Spleen (tissue), 11 donors: Measurements from ENCODE around the gene R3HCC1L. TPM values are rescaled to one million over a fixed set of nuclear protein-coding genes. Genes with fewer than 3 reads are reported as not detected.

Experiments
- DNase-seq: peaks from one replicate; pipeline ENCODE4 v3.0.0-alpha.2; 2020
- H3K27ac ChIP-seq, 8 donors: fragments of 200-600 bp; sonication (generic) in 7 of 8; 1 replicate in 4 of 8; 2 replicates in 4 of 8; pipeline versions ENCODE4 v1.5.0 to v1.8.0; 2016 to 2021; ENCODE audit warnings: inconsistent platforms in 4 of 8, mild to moderate bottlenecking in 4 of 8, moderate library complexity in 1 of 8
- H3K27me3 ChIP-seq, 7 donors: fragments of 200-600 bp; sonication (generic) in 6 of 7; replicated peaks in 1 of 7; 1 replicate in 4 of 7; 2 replicates in 3 of 7; pipeline versions ENCODE4 v1.5.0 to v1.8.0; 2016 to 2021; ENCODE audit warnings: inconsistent platforms in 3 of 7, mild to moderate bottlenecking in 1 of 7
- H3K36me3 ChIP-seq, 6 donors: fragments of 200-600 bp; sonication (generic) in 5 of 6; 1 replicate in 4 of 6; 2 replicates in 2 of 6; pipeline versions ENCODE4 v1.5.0 to v1.8.0; 2016 to 2021; ENCODE audit warnings: inconsistent platforms in 2 of 6
- H3K4me1 ChIP-seq, 6 donors: fragments of 200-600 bp; sonication (generic) in 5 of 6; 1 replicate in 3 of 6; 2 replicates in 3 of 6; pipeline versions ENCODE4 v1.5.0 to v1.8.0; 2016 to 2021; ENCODE audit warnings: inconsistent platforms in 3 of 6
- H3K4me3 ChIP-seq, 8 donors: fragments of 200-600 bp; sonication (generic) in 7 of 8; 1 replicate in 4 of 8; 2 replicates in 4 of 8; pipeline versions ENCODE4 v1.5.0 to v1.8.0; 2016 to 2021; ENCODE audit warnings: inconsistent platforms in 4 of 8, mild to moderate bottlenecking in 4 of 8, moderate library complexity in 2 of 8
- H3K9me3 ChIP-seq, 8 donors: fragments of 200-600 bp; sonication (generic) in 7 of 8; 1 replicate in 4 of 8; 2 replicates in 4 of 8; pipeline versions ENCODE4 v1.5.0 to v1.8.0; 2016 to 2021; ENCODE audit warnings: inconsistent platforms in 4 of 8
- CTCF ChIP-seq, 11 experiments: fragments of 200-600 bp in 7 of 11; fragments of 450-650 bp in 4 of 11; sonication (generic) in 4 of 11; IDR thresholded peaks in 8 of 11; conservative IDR thresholded peaks in 3 of 11; 1 replicate in 7 of 11; 2 replicates in 4 of 11; pipeline versions ENCODE4 v1.4.0 to v1.8.0; 2016 to 2021; ENCODE audit warnings: antibody characterized with exemption in 11 of 11, inconsistent platforms in 4 of 11, mild to moderate bottlenecking in 1 of 11
- POLR2A ChIP-seq, 3 donors: fragments of 450-650 bp; IDR thresholded peaks; one replicate each; pipeline ENCODE4 v1.5.1; 2017; ENCODE audit warnings: antibody characterized with exemption in 3 of 3, mild to moderate bottlenecking in 1 of 3
- POLR2AphosphoS5 ChIP-seq, 3 donors: sonication (generic); formaldehyde crosslinking; IDR thresholded peaks; one replicate each; pipeline ENCODE4 v1.5.1; 2017; ENCODE audit warnings: antibody characterized with exemption in 3 of 3
- WGBS, 5 donors: extraction: QIAGEN DNeasy Blood & Tissue Kit in 3 of 5; methylation state at CpG; one replicate each; pipeline versions ENCODE4 v1.1.5 to v1.1.7; 2013 to 2018; 5-methylcytosine and 5-hydroxymethylcytosine counted together
- intact Hi-C: fragments of 100-400 bp; cut with DNase I; formaldehyde crosslinking; loops from one replicate; pipeline ENCODE4 v1.15.0; 2023; ENCODE audit warnings: low total_unique reads
- polyA plus RNA-seq, 3 donors: library from polyadenylated mRNA; stranded (reverse); fragments of 200-250 nt; gene quantifications; one replicate each; pipeline ENCODE4 v1.2.1, GENCODE V29; 2013
- total RNA-seq, 7 donors: library from RNA; depleted of rRNA in 3 of 7; stranded (reverse); fragments of >200 nt in 3 of 7; fragmentation: NEBNext Ultra II Directional in 4 of 7; extraction: Animal tissue kit (Norgen Biotek cat#: 25700) in 4 of 7; gene quantifications; one replicate each; pipeline versions ENCODE4 v1.1.0 to v1.2.1, GENCODE V29; 2016 to 2021
- donor health status: healthy with polysubstance abuse.
- donor health status: DM: no; HTN: no; CAD: no; lungs with moderate emphysema.
- donor health status: DM: no; HTN: no; CAD: no.
- donor health status: Bipolar disorder and iron deficiency.
- donor health status: healthy.
- donor health status: DM: no; HTN: no; CAD: no.
- donor health status: DM: yes; HTN: yes; CAD: no.

The R3HCC1L gene
- total and polyA plus RNA-seq, 10 donors, result 9.0 to 21.2 (median 18.5) TPM

DNA sequence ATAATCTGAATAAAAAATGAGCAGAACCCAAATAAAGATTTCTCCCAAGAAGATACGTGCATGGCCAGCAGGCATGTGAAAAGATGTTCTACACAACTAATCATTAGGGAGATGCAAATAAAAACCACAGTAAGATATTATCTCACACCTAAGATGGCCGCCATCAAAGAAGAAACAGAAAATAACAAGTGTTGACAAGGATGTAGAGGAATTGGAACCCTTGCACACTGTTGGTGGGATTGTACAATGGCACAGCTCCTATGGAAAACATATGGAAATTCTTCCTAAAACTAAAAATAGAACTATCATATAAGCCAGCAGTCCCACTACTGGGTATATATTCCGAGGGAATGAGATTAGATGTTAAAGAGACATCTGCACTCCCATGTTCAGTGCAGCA lies 60.2 kb downstream of the R3HCC1L start:
- Histone ChIP-seq H3K4me3 (no peak overlapping the region), H3K4me1 (peaks cover 4 to 38% (median 13%) of the 10 kb centered on the region in 6 donors), H3K36me3 (peaks cover 0 to 37% (median 0%) of the 10 kb centered on the region in 6 donors), H3K9me3 (peaks cover 0 to 19% (median 4%) of the 10 kb centered on the region in 8 donors), H3K27ac (no peak overlapping the region), H3K27me3 (no peaks in the 10 kb centered on the region)
- 93 to 94% (median 93%) methylated on average over 3 of the region's 3 CpGs for WGBS, 5 donors
- intact Hi-C loops, result no loop called here
- DNase-seq, result no peak
- TF ChIP-seq CTCF (IDR thresholded peaks at IDR 0.05 in 8 of 11, conservative IDR thresholded peaks at IDR 0.05 in 3 of 11), result no peak
- TF ChIP-seq POLR2AphosphoS5 (IDR thresholded peaks at IDR 0.05), result no peak
- TF ChIP-seq POLR2A (IDR thresholded peaks at IDR 0.05), result no peak

DNA sequence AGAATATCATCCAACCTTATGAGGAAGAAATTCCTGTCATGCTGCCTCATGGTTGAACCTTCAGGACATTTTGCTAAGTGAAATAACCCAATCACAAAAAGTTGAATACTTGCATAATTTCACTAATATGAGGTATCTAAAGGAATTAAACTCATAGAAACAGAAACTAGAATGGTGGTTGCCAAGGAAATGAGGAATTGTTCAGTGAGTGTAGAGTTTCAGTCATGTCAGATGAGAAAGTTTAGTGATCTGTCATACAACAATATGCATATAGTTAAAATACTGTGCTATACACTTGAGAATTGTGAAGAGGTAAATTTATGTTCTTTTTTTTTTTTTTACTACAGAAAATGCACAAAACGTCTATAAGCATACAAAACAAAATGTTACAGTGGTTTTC lies 60.7 kb downstream of the R3HCC1L start:
- H3K36me3 ChIP-seq, result peaks cover 0 to 35% (median 0%) of the 10 kb centered on the region in 6 donors
- intact Hi-C loops, result no loop called here
- peaks cover 4 to 38% (median 13%) of the 10 kb centered on the region in 6 donors for H3K4me1 ChIP-seq
- no peak overlapping the region for H3K27ac ChIP-seq
- peaks cover 0 to 19% (median 4%) of the 10 kb centered on the region in 8 donors for H3K9me3 ChIP-seq
- H3K27me3 ChIP-seq, result no peaks in the 10 kb centered on the region
- H3K4me3 ChIP-seq, result no peak overlapping the region
- DNase-seq, result no peak
- TF ChIP-seq CTCF (IDR thresholded peaks at IDR 0.05 in 8 of 11, conservative IDR thresholded peaks at IDR 0.05 in 3 of 11), result no peak
- TF ChIP-seq POLR2A (IDR thresholded peaks at IDR 0.05), result no peak
- TF ChIP-seq POLR2AphosphoS5 (IDR thresholded peaks at IDR 0.05), result no peak
- 73 to 97% (median 78%) methylated on average over 1 of the region's 1 CpG for WGBS, 5 donors

GRCh38 chr10:98196985-98197384 lies 62.5 kb downstream of the R3HCC1L start:
- H3K4me1 ChIP-seq, result peaks cover 4 to 38% (median 13%) of the 10 kb centered on the region in 6 donors
- intact Hi-C loops, result no loop called here
- peak; percentile 62 for DNase-seq
- H3K27me3 ChIP-seq, result no peaks in the 10 kb centered on the region
- H3K27ac ChIP-seq, result peak overlapping the region in 2 of 8 donors; percentile 13 to 51
- no peak overlapping the region for H3K4me3 ChIP-seq
- peaks cover 0 to 17% (median 4%) of the 10 kb centered on the region in 8 donors for H3K9me3 ChIP-seq
- TF ChIP-seq POLR2AphosphoS5 (IDR thresholded peaks at IDR 0.05) (peak in 1 of 3 donors; percentile 39), CTCF (IDR thresholded peaks at IDR 0.05 in 8 of 11, conservative IDR thresholded peaks at IDR 0.05 in 3 of 11) (no peak)
- 62 to 77% (median 75%) methylated on average over 6 of the region's 6 CpGs for whole genome bisulfite sequencing, 5 donors
- peaks cover 0 to 20% (median 0%) of the 10 kb centered on the region in 6 donors for H3K36me3 ChIP-seq

- no peaks in the 10 kb centered on the region for H3K27me3 ChIP-seq
- H3K9me3 ChIP-seq, result no peaks in the 10 kb centered on the region
- peaks cover 0 to 16% (median 10%) of the 10 kb centered on the region in 6 donors for H3K4me1 ChIP-seq
- H3K36me3 ChIP-seq, result peaks cover 0 to 11% (median 0%) of the 10 kb centered on the region in 6 donors
- intact Hi-C loops, result no loop called here
- no peak overlapping the region for H3K27ac ChIP-seq
- no peak overlapping the region for H3K4me3 ChIP-seq
- WGBS, 5 donors, result 89 to 96% (median 95%) methylated on average over 5 of the region's 5 CpGs
- no peak for DNase-seq
- TF ChIP-seq CTCF (IDR thresholded peaks at IDR 0.05 in 8 of 11, conservative IDR thresholded peaks at IDR 0.05 in 3 of 11), result no peak
- no peak for TF ChIP-seq POLR2A (IDR thresholded peaks at IDR 0.05)
- no peak for TF ChIP-seq POLR2AphosphoS5 (IDR thresholded peaks at IDR 0.05)
Measured at GRCh38 chr10:98201760-98202159, 67.3 kb downstream of the R3HCC1L start.
